ENCODE data around the gene GRM1.

The GRM1 gene

GRCh38 chr6:146355521-146356100 is 326.7 kb downstream of the GRM1 start (continued):
- TF ChIP-seq CREB5 (CRISPR knock-in tag; IDR thresholded peaks at IDR 0.05; ENCODE audit: low read depth) (no peak), ZFP30 (CRISPR knock-in tag; IDR thresholded peaks at IDR 0.05) (no peak), GLIS3 (CRISPR knock-in tag; IDR thresholded peaks at IDR 0.05) (no peak)

- ATAC-seq = peak; percentile 72
Measured at GRCh38 chr6:146357578-146358430, 328.9 kb downstream of the GRM1 start.

GRCh38 chr6:146358431-146359046 is 329.7 kb downstream of the GRM1 start:
- TF ChIP-seq SNAI2 (CRISPR knock-in tag; IDR thresholded peaks at IDR 0.05) = no peak
- 0 out of 2 replicates have a peak, but pooled peaks have one; percentile 52 for TF ChIP-seq CSDC2 (CRISPR knock-in tag; IDR thresholded peaks at IDR 0.05)
- ATAC-seq = peak; percentile 78

More at GRCh38 chr6:146357578-146358430, 328.9 kb downstream of the GRM1 start:
- TF ChIP-seq OSR1 (CRISPR knock-in tag; IDR thresholded peaks at IDR 0.05) (no peak), POU6F1 (CRISPR knock-in tag; IDR thresholded peaks at IDR 0.05; ENCODE audit: borderline replicate concordance, low read depth) (no peak), PATZ1 (CRISPR knock-in tag; IDR thresholded peaks at IDR 0.05; ENCODE audit: borderline replicate concordance) (no peak), ISL1 (CRISPR knock-in tag; IDR thresholded peaks at IDR 0.05) (peak; percentile 58; the same call in 1 of the 2 replicates), TOX (CRISPR knock-in tag; IDR thresholded peaks at IDR 0.05; ENCODE audit: borderline replicate concordance) (no peak), ESRRG (CRISPR knock-in tag; IDR thresholded peaks at IDR 0.05) (no peak), ARNTL (CRISPR knock-in tag; IDR thresholded peaks at IDR 0.05; ENCODE audit: borderline replicate concordance, low read depth) (no peak)

GRCh38 chr6:146359131-146359530 is 330.3 kb downstream of the GRM1 start:
- ATAC-seq = no peak
- TF ChIP-seq CSDC2 (CRISPR knock-in tag; IDR thresholded peaks at IDR 0.05) = 0 out of 2 replicates have a peak, but pooled peaks have one; percentile 2
- no peak for TF ChIP-seq ZNF565 (CRISPR knock-in tag; conservative IDR thresholded peaks at IDR 0.05; ENCODE audit: low read depth)

GRCh38 chr6:146361128-146361924 is 332.5 kb downstream of the GRM1 start:
- no peak for ATAC-seq
- TF ChIP-seq ISL1 (CRISPR knock-in tag; IDR thresholded peaks at IDR 0.05) (peak; percentile 19; the same call in 1 of the 2 replicates), RARB (CRISPR knock-in tag; IDR thresholded peaks at IDR 0.05) (no peak)

GRCh38 chr6:146363838-146364607 is 335.2 kb downstream of the GRM1 start:
- no peak for ATAC-seq
- no peak for TF ChIP-seq ISL1 (CRISPR knock-in tag; IDR thresholded peaks at IDR 0.05)
- TF ChIP-seq CSDC2 (CRISPR knock-in tag; IDR thresholded peaks at IDR 0.05) = no peak
- no peak for TF ChIP-seq ZFP3 (CRISPR knock-in tag; IDR thresholded peaks at IDR 0.05)
- no peak for TF ChIP-seq CSRNP3 (CRISPR knock-in tag; IDR thresholded peaks at IDR 0.05)
- no peak for TF ChIP-seq SNAI2 (CRISPR knock-in tag; IDR thresholded peaks at IDR 0.05)
- no peak for TF ChIP-seq TSHZ2 (CRISPR knock-in tag; IDR thresholded peaks at IDR 0.05)
- TF ChIP-seq GLIS3 (CRISPR knock-in tag; IDR thresholded peaks at IDR 0.05) = no peak
- no peak for TF ChIP-seq PPARA (CRISPR knock-in tag; IDR thresholded peaks at IDR 0.05; ENCODE audit: borderline replicate concordance)
- no peak for TF ChIP-seq ZNF70 (CRISPR knock-in tag; IDR thresholded peaks at IDR 0.05)

All from SK-N-SH treated with all-trans-retinoic acid at 6 μM for 48 hours (cell line).